Endothelial cell of umbilical vein (primary cell): ENCODE measurements around the gene TIAM1. TPM values are rescaled to one million over a fixed set of nuclear protein-coding genes. Genes with fewer than 3 reads are reported as not detected.

ENCODE experiments used
- BruUV-seq: library from RNA; stranded (reverse); fragments of 400-500 nt; replicated peaks from 2 replicates; lab custom pipeline; 2021; lab: Mats Ljungman, UMichigan
- CTCF ChIA-PET: fragments of 300-600, 350-600 bp; sonication (Branson Sonifier 250); formaldehyde crosslinking; loops from one replicate; lab custom pipeline; 2021; ENCODE audit warnings: antibody characterized with exemption, inconsistent platforms; lab: Charles Lee
- POLR2A ChIA-PET: fragments of 300-600, 350-600 bp; sonication (Branson Sonifier 250); formaldehyde crosslinking; loops from one replicate; lab custom pipeline; 2021; ENCODE audit warnings: antibody characterized with exemption, inconsistent platforms; lab: Charles Lee
- DNase-seq: peaks from one replicate; pipeline ENCODE4 v3.0.0-alpha.2; 2011; ENCODE audit warnings: low read depth, low spot score
- FAIRE-seq: peaks from 2 replicates; lab custom pipeline; 2011; peaks lifted over from hg19 to GRCh38; lab: Jason Lieb, UNC
- H2AFZ ChIP-seq: 2 replicates; pipeline ENCODE4 v1.6.0; 2012; ENCODE audit warnings: low read depth, low read length, control low read depth, inconsistent platforms
- H3K27ac ChIP-seq: 2 replicates; pipeline ENCODE4 v1.5.1; 2011; ENCODE audit warnings: low read depth, mild to moderate bottlenecking, control low read depth, low read length, moderate library complexity; ENCODE audit not compliant: insufficient read depth
- H3K27me3 ChIP-seq, 2 experiments: 2 replicates each; pipeline versions ENCODE4 v1.6.0 to v1.6.1; 2011; ENCODE audit warnings: low read length in 2 of 2, mixed read lengths in 1 of 2; ENCODE audit not compliant: control insufficient read depth in 2 of 2, insufficient read depth in 2 of 2
- H3K36me3 ChIP-seq, 2 experiments: 2 replicates in 1 of 2; 3 replicates in 1 of 2; pipeline ENCODE4 v1.5.1; 2011; ENCODE audit warnings: low read length in 2 of 2, mild to moderate bottlenecking in 1 of 2, moderate library complexity in 1 of 2; ENCODE audit not compliant: control insufficient read depth in 2 of 2, insufficient read depth in 2 of 2; ENCODE audit errors: extremely low read depth in 1 of 2
- H3K4me1 ChIP-seq: 3 replicates; pipeline ENCODE4 v1.5.1; 2011; ENCODE audit warnings: mild to moderate bottlenecking, low read length; ENCODE audit not compliant: control insufficient read depth, insufficient read depth; ENCODE audit errors: extremely low read depth
- H3K4me2 ChIP-seq: 2 replicates; pipeline ENCODE4 v1.6.1; 2011; ENCODE audit warnings: low read length, control low read depth, mixed read lengths; ENCODE audit not compliant: insufficient read depth
- H3K4me3 ChIP-seq, 3 experiments: fragments of 200-600 bp in 1 of 3; sonication (generic), shearing (Covaris generic) in 1 of 3; replicated peaks in 1 of 3; 2 replicates each; pipeline ENCODE4 v1.5.1; 2011 to 2016; ENCODE audit warnings: control low read depth in 3 of 3, low read length in 3 of 3, mild to moderate bottlenecking in 2 of 3, inconsistent platforms in 1 of 3, low read depth in 1 of 3, moderate library complexity in 1 of 3; ENCODE audit not compliant: insufficient read depth in 1 of 3
- H3K79me2 ChIP-seq: 2 replicates; pipeline ENCODE4 v1.6.0; 2012; ENCODE audit warnings: low read length, inconsistent platforms; ENCODE audit not compliant: control insufficient read depth, insufficient read depth
- H3K9ac ChIP-seq: replicated peaks from 2 replicates; pipeline ENCODE3; 2011; ENCODE audit warnings: low read length, control low read depth; ENCODE audit not compliant: insufficient read depth; ENCODE audit errors: extremely low read depth
- H3K9me1 ChIP-seq: replicated peaks from 3 replicates; pipeline ENCODE4 v1.6.0; 2011; ENCODE audit warnings: mild to moderate bottlenecking, low read length; ENCODE audit not compliant: control insufficient read depth, insufficient read depth; ENCODE audit errors: extremely low read depth
- H3K9me3 ChIP-seq: replicated peaks from 2 replicates; pipeline ENCODE4 v1.5.1; 2012; ENCODE audit warnings: low read length, inconsistent platforms; ENCODE audit not compliant: control insufficient read depth, insufficient read depth
- H4K20me1 ChIP-seq: replicated peaks from 2 replicates; pipeline ENCODE3; 2011; ENCODE audit warnings: mild to moderate bottlenecking, low read length; ENCODE audit not compliant: control insufficient read depth, insufficient read depth; ENCODE audit errors: extremely low read depth
- CTCF ChIP-seq, 2 donors: IDR thresholded peaks; 1 replicate in 1 of 2; 2 replicates in 1 of 2; pipeline ENCODE4 v1.5.1; 2011; ENCODE audit warnings: low read length in 2 of 2, mild to moderate bottlenecking in 2 of 2, moderate library complexity in 2 of 2, control low read depth in 1 of 2, inconsistent platforms in 1 of 2, low read depth in 1 of 2; ENCODE audit not compliant: insufficient read depth in 1 of 2; ENCODE audit errors: extremely low read depth in 1 of 2
- EZH2 ChIP-seq: IDR thresholded peaks from 2 replicates; pipeline ENCODE4 v1.6.1; 2012; ENCODE audit warnings: borderline replicate concordance, low read depth, mild to moderate bottlenecking, moderate library complexity, low read length, inconsistent platforms; ENCODE audit not compliant: severe bottlenecking
- FOS ChIP-seq: IDR thresholded peaks from 2 replicates; pipeline ENCODE4 v1.6.1; 2011; ENCODE audit warnings: mild to moderate bottlenecking, low read length, moderate library complexity, borderline replicate concordance; ENCODE audit not compliant: insufficient read depth
- GATA2 ChIP-seq: IDR thresholded peaks from 2 replicates; pipeline ENCODE4 v1.7.0; 2011; ENCODE audit warnings: low read depth, mild to moderate bottlenecking, moderate library complexity, mixed read lengths, low read length; ENCODE audit not compliant: insufficient read length, insufficient read depth
- JUN ChIP-seq: IDR thresholded peaks from 2 replicates; pipeline ENCODE4 v1.6.1; 2011; ENCODE audit warnings: borderline replicate concordance, low read depth; ENCODE audit not compliant: insufficient read length, insufficient read depth
- MAX ChIP-seq: IDR thresholded peaks from 2 replicates; pipeline ENCODE4 v1.6.1; 2011; ENCODE audit not compliant: insufficient read depth, insufficient read length
- MYC ChIP-seq: IDR thresholded peaks from one replicate; pipeline ENCODE4 v1.6.1; 2011; ENCODE audit warnings: mild to moderate bottlenecking, low read depth, low read length
- POLR2A ChIP-seq: IDR thresholded peaks from 2 replicates; pipeline ENCODE4 v1.6.1; 2012; ENCODE audit warnings: low read depth, mild to moderate bottlenecking, control low read depth, low read length
- POLR2AphosphoS5 ChIP-seq: IDR thresholded peaks from 2 replicates; pipeline ENCODE4 v1.6.1; 2012; ENCODE audit warnings: low read depth, mild to moderate bottlenecking, control low read depth, low read length, moderate library complexity; ENCODE audit not compliant: insufficient read depth
- dilution Hi-C: fragments of 300-500 bp; cut with MboI; formaldehyde crosslinking; loops from one replicate; pipeline ENCODE4 v1.15.0; 2019; ENCODE audit warnings: low sequenced_read_pairs; ENCODE audit not compliant: extremely low pct_ligation_motif_present
- intact Hi-C: fragments of 100-400 bp; cut with micrococcal nuclease; formaldehyde crosslinking; loops from one replicate; pipeline ENCODE4 v1.10.0; 2022
- polyA plus RNA-seq, 4 experiments: library from polyadenylated mRNA; depleted of rRNA in 3 of 4; stranded (reverse) in 3 of 4; unstranded in 1 of 4; fragments of >200 nt; gene quantifications; 2 replicates each; pipeline versions ENCODE4 v1.2.1 to v1.2.3, GENCODE V29; 2011 to 2012; ENCODE audit warnings: missing spikeins in 1 of 4
- total RNA-seq: library from RNA; stranded (reverse); gene quantifications from 2 replicates; pipeline ENCODE4 v1.2.3, GENCODE V29; 2021

Gene TIAM1
- total and polyA plus RNA-seq, 2 donors (not counting 3 experiments of a cell fraction or from before 2014, with no cell fraction given), result 0.21 to 0.86 TPM

GRCh38 chr21:31248598-31248997, 95.5 kb downstream of the TIAM1 start:
- H3K9ac ChIP-seq, result no peak overlapping the region
- H2AFZ ChIP-seq, result no peak overlapping the region
- no peaks in the 10 kb centered on the region for H3K36me3 ChIP-seq
- H3K4me2 ChIP-seq, result no peak overlapping the region
- POLR2A ChIA-PET, result no interaction called here
- no peaks in the 10 kb centered on the region for H3K9me3 ChIP-seq
- H3K27me3 ChIP-seq, result no peaks in the 10 kb centered on the region
- TF ChIP-seq CTCF (IDR thresholded peaks at IDR 0.05; ENCODE audit: extremely low read depth in 1 of 2, insufficient read depth in 1 of 2, low read depth in 1 of 2, low read length in 2 of 2) (no peak), MAX (no peak), POLR2A (no peak), FOS (no peak), GATA2 (no peak), MYC (no peak), JUN (no peak), POLR2AphosphoS5 (no peak), EZH2 (no peak)
- H3K27ac ChIP-seq, result no peak overlapping the region
- DNase-seq, result no peak
- H3K4me1 ChIP-seq, result no peaks in the 10 kb centered on the region
- H3K4me3 ChIP-seq, result no peak overlapping the region
- CTCF ChIA-PET, result no interaction called here
- dilution Hi-C loops, result no loop called here
- intact Hi-C loops, result no loop called here
- no peaks in the 10 kb centered on the region for H4K20me1 ChIP-seq
- H3K9me1 ChIP-seq, result no peaks in the 10 kb centered on the region
- no peak for FAIRE-seq
- no peaks in the 10 kb centered on the region for H3K79me2 ChIP-seq
- BruUV-seq, result no TSS peak
